HFFc6 (cell line): ENCODE data around the gene KIAA1217. TPM values are rescaled to one million over a fixed set of nuclear protein-coding genes. Genes with fewer than 3 reads are reported as not detected.

ENCODE experiments used
- DNase-seq: peaks from one replicate; pipeline ENCODE4 v3.0.0-alpha.2; 2018
- H3K27ac Mint-ChIP-seq: 2 replicates; pipeline ENCODE4 v1.8.0; 2020; ENCODE audit warnings: mild to moderate bottlenecking, mixed read lengths
- H3K27me3 Mint-ChIP-seq: 2 replicates; pipeline ENCODE4 v1.8.0; 2021; ENCODE audit warnings: mild to moderate bottlenecking, moderate library complexity, mixed read lengths; ENCODE audit not compliant: insufficient read depth
- H3K36me3 Mint-ChIP-seq: 2 replicates; pipeline ENCODE4 v1.8.0; 2021; ENCODE audit warnings: low read depth, mixed read lengths
- H3K4me1 Mint-ChIP-seq: 2 replicates; pipeline ENCODE4 v1.8.0; 2020; ENCODE audit warnings: low read depth, mixed read lengths
- H3K4me3 Mint-ChIP-seq: 2 replicates; pipeline ENCODE4 v1.8.0; 2020; ENCODE audit warnings: mild to moderate bottlenecking, moderate library complexity, mixed read lengths
- H3K9me3 Mint-ChIP-seq: 2 replicates; pipeline ENCODE4 v1.8.0; 2020; ENCODE audit warnings: mild to moderate bottlenecking, mixed read lengths
- total RNA-seq, 6 experiments: library from RNA; stranded (reverse); fragmentation: NEBNext Ultra II Directional; extraction: Animal tissue kit (Norgen Biotek cat#: 25700); gene quantifications; 2 replicates in 1 of 6; 3 replicates in 5 of 6; pipeline ENCODE4 v1.2.3, GENCODE V29; 2021
- TF ChIP-seq, protein P1 (sequence below): fragments of 200-600 bp; sonication (generic); IDR thresholded peaks from 2 replicates; pipeline ENCODE4 v1.5.0; 2021; ENCODE audit warnings: antibody characterized with exemption, mild to moderate bottlenecking

Gene KIAA1217
- total RNA-seq, 6 experiments from 2014 or later = 1.3 to 2.1 (median 2.0) TPM

DNA sequence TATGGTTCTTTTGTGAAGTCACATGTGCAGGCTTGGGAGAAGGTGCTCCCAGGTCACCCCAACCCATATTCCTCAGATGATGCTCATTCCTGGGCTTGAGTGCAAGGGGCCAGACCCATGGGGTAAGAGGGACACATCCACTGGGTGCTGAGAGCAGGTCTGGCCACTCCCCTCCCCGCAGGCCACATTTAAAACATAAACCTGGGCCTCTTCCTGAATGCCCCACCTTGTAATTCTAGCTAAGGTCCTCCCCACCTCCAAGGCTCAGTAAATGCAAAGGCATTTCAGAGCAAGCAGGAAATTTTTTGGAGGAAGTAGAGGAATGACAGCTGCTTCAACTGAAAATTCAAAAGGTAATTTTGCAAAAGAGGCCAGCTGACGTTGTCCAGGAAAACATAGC, 342.2 kb downstream of the KIAA1217 start:
- TF ChIP-seq, protein P1, sequence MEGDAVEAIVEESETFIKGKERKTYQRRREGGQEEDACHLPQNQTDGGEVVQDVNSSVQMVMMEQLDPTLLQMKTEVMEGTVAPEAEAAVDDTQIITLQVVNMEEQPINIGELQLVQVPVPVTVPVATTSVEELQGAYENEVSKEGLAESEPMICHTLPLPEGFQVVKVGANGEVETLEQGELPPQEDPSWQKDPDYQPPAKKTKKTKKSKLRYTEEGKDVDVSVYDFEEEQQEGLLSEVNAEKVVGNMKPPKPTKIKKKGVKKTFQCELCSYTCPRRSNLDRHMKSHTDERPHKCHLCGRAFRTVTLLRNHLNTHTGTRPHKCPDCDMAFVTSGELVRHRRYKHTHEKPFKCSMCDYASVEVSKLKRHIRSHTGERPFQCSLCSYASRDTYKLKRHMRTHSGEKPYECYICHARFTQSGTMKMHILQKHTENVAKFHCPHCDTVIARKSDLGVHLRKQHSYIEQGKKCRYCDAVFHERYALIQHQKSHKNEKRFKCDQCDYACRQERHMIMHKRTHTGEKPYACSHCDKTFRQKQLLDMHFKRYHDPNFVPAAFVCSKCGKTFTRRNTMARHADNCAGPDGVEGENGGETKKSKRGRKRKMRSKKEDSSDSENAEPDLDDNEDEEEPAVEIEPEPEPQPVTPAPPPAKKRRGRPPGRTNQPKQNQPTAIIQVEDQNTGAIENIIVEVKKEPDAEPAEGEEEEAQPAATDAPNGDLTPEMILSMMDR = no peak
- Mint-ChIP-seq H3K9me3 (no peaks in the 10 kb centered on the region), H3K27ac (no peak overlapping the region), H3K36me3 (no peaks in the 10 kb centered on the region), H3K27me3 (peaks cover 9% of the 10 kb centered on the region), H3K4me3 (no peak overlapping the region), H3K4me1 (no peaks in the 10 kb centered on the region)
- DNase-seq = no peak

DNA sequence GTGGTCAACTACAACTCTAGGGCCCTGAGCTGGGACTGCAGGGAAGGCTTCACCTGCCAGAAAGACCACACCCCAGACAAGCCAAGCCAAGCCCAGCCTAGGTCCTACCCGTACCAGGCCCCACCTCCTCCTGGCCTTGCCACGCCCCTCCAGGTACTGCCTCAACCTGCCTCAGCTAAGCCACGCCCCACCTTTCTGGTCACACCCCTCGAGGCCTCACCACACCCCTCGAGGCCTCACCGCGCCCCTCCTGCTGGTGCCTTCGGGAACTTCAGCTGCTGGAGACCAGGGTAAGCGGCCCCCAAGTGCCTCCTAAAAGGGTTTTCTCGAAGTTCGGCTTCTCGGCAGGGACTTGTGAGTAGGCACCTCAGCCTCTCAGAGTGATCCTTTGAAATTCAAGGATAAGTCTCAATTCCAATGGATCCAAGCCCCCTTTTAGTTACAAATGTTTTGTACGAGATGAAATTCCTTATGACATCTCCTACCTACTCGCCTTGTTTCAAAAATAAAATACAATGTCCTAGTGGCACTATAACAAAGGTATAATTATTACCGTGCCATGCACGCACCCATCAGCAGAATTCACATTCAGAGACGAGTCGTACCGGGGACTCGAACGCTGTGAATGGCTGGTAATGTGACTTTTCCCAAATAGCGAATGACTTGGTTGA, 343.5 kb downstream of the KIAA1217 start:
- TF ChIP-seq, protein P1 = peak; percentile 54
- peaks cover 6% of the 10 kb centered on the region for H3K4me1 Mint-ChIP-seq
- H3K9me3 Mint-ChIP-seq = no peaks in the 10 kb centered on the region
- no peak overlapping the region for H3K4me3 Mint-ChIP-seq
- DNase-seq = no peak
- no peaks in the 10 kb centered on the region for H3K36me3 Mint-ChIP-seq
- no peak overlapping the region for H3K27ac Mint-ChIP-seq
- H3K27me3 Mint-ChIP-seq = peaks cover 10% of the 10 kb centered on the region

DNA sequence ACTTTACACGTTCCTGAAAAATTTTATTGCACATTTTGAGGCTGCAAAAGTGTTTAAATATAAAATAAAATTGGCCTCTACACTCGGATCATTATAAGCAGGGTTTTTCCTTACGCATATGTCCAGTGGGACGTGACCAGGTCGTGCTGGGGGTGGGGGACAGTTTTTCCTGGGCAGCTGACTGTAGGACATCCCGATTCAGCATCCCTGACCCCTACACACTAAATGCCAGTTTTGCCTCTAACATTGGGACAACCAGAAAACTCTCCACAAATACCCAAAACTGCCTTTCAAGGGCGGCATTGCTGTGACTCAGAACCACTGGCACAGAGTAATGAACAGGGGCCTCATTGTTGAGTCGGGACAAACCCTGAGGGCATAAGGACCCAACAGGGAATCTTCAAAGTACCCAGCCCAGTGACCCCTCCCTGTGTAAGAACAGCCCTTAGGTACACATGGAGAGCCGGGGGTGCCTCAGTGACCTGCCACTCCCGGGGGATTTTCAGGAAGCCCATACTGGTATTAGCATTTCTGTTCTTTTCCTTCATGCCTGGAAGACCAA, 344.2 kb downstream of the KIAA1217 start:
- Mint-ChIP-seq H3K27me3 (peaks cover 12% of the 10 kb centered on the region), H3K9me3 (no peaks in the 10 kb centered on the region), H3K36me3 (no peaks in the 10 kb centered on the region), H3K27ac (no peak overlapping the region), H3K4me3 (no peak overlapping the region), H3K4me1 (peaks cover 6% of the 10 kb centered on the region)
- TF ChIP-seq, protein P1 = no peak
- DNase-seq = no peak

DNA sequence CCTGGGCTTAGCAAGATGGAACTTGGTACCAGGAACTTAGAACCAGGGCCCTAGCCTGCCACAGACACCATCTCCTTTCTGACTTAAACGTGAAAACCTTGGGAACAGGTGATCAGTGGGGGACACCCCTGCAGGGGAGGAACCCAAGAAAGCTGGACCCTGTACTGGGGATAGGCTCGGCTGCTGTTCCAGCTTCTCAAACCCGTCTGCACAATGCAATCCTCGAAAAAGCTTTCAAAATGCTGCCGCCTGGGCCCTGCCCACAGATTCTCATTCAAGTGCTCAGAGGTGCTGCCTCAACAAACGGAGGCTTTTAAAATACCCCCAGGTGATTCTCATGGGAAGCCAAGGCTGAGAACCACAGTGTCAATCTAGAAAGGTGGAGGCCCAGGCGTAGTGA, 345.1 kb downstream of the KIAA1217 start:
- Mint-ChIP-seq H3K27ac (no peak overlapping the region), H3K36me3 (no peaks in the 10 kb centered on the region), H3K4me3 (no peak overlapping the region), H3K27me3 (peaks cover 18% of the 10 kb centered on the region), H3K9me3 (no peaks in the 10 kb centered on the region), H3K4me1 (peaks cover 6% of the 10 kb centered on the region)
- TF ChIP-seq, protein P1 = no peak
- DNase-seq = no peak

DNA sequence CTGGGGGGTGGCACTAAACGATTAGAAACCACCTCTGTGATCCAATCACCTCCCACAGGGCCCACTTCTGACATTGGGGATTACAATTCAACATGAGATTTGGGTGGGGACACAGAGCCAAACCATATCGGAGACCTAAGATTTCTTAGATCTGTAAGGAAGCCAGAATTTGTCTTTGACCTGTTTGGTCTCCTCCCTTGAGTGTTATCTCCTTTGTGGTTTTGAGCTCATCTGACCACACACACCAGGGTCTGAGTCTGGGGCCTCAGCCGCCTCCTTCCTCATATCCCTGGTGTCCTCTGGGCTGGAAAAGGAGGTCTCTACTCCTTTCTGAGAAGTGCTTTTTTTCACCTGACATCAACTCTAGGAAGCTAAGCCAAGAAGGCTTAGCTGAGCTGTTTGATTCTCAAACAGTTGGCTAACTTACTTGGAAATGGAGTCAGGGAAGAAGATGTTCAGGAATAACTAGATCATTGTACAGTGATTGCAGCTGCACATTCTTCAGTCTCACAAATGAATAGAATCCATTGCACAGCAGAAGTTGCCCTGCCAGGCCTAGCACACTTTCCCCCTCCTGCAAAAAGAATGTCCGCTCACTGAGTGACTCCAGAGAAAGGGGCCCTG, 347.3 kb downstream of the KIAA1217 start:
- peaks cover 6% of the 10 kb centered on the region for H3K4me1 Mint-ChIP-seq
- H3K9me3 Mint-ChIP-seq = no peaks in the 10 kb centered on the region
- no peak overlapping the region for H3K4me3 Mint-ChIP-seq
- no peak for DNase-seq
- peaks cover 21% of the 10 kb centered on the region for H3K27me3 Mint-ChIP-seq
- TF ChIP-seq, protein P1 = no peak
- no peaks in the 10 kb centered on the region for H3K36me3 Mint-ChIP-seq
- no peak overlapping the region for H3K27ac Mint-ChIP-seq
